ENCODE measurements around the gene CCDC152. TPM values are rescaled to one million over a fixed set of nuclear protein-coding genes. Genes with fewer than 3 reads are reported as not detected.
A peak's percentile ranks its signal among the peaks of the same experiment; 100 is the strongest.
"Not testable (repeated sequence)": the region's sequence is repeated elsewhere in the genome, so short reads cannot be mapped to it uniquely, and the experiment has no call there.

CCDC152 gene, protein sequence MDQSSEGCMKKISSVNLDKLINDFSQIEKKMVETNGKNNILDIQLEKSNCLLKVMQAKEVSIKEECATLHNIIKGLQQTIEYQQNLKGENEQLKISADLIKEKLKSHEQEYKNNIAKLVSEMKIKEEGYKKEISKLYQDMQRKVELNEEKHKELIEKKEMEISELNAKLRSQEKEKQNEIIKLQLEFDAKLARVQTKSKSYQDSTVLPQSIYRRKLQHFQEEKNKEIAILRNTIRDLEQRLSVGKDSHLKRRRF
- 4.9 TPM for polyA plus RNA-seq (2013, experiment 1 of 2; ENCODE audit: insufficient read length)
- 4.5 TPM for polyA plus RNA-seq (2013, experiment 2 of 2; ENCODE audit: insufficient read length)

DNA sequence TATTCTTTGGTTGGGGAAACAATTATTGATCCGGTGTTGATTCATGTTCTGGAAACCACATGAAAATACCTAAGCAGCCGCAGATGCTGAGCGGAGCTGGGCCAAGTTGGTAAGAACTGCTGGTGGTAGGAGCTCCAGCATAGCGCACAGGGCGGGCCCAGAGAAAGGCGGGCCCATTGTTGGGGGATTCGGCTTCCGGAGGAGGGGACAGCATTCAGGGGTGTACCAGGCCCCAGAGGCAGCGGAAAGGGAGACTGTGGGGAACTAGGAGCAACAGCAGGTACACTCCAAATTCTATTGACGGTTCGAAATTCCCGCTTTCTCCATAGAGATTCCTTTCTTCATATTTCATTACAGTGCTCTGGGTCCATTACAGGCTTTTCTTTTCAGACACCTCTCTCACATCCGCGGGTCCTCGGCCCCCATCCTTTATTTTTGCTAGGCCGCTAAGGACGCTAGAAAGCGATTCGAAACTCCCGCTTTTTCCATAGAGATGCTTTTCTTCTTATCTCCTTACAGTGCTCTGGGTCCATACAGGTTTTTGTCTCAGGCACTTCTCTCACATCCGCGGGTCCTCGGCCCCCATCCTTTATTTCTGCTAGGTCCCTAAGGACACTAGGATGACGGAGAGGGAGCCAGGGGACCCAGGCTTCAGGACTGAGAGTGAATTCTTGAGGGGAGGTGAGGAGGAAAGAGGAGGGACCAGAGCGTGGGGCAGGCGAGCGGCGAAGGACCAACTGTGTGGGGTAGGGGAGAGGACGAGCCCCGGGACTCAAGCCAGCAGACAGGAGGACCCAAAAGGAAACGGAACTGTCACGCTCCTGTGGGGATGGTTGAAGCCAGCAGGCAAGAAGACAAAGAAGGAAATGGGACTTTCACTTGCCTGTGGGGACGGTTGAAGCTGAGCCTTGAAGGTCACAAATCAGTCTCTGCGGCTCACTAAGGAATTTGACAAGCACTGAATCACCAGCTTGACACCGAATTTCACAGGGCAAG, at the start of gene CCDC152:
CCDC152 (plus strand) TSS at position 213 of the 996 bp plus-strand sequence. CDS start 2,304 bp downstream, outside the sequence.
- peak; percentile 57 for DNase-seq

DNA sequence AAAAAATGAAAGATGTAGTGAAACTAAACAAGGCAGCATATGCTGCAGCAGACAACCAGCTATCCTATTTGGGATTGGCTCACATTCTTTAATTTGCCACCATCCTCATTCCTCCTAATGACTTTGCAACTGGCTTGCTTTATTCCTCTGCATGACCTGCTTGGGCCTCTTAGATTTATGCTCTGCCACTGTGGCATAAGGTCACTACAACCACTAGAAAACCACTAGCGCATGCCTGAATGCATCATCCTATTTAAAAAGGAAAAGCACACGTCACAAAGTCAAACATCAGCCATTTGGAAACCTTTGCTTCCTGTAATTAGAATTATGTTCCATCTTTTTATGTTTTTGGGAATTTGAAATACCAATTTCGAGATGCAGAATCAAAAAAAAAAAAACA, 40.8 kb upstream of the CCDC152 start:
- DNase-seq, result peak; percentile 57

DNA sequence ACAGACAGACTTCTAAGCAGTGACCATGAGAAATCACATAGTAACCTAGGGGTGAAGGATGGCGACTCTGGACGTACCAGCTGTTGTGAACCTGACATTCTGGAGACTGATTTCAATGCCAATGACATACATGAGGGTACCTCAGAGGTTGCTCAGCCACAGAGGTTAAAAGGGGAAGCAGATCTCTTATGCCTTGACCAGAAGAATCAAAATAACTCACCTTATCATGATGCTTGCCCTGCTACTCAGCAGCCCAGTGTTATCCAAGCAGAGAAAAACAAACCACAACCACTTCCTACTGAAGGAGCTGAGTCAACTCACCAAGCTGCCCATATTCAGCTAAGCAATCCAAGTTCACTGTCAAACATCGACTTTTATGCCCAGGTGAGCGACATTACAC, 38.0 kb upstream of the CCDC152 start:
- peak; percentile 21 for DNase-seq

- no peak for DNase-seq
Measured at GRCh38 chr5:42719034-42719433, 37.6 kb upstream of the CCDC152 start.

- no peak for DNase-seq
Measured at GRCh38 chr5:42720251-42720650, 36.4 kb upstream of the CCDC152 start.

DNA sequence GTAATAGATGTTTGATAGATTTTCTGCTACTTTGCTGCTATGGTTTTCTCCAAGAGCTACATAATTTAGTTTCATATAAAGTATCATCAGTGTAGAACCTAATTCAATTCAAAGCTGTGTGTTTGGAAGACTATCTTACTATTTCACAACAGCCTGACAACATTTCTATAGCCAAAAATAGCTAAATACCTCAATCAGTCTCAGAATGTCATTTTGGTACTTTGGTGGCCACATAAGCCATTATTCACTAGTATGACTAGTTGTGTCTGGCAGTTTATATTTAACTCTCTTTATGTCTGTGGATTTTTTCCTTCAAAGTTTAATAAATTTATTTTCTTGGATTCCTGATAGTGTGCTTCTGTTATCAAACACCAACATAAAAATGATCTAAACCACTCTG, 35.1 kb upstream of the CCDC152 start:
- peak; percentile 49 for DNase-seq

- DNase-seq, result not testable (repeated sequence)
Measured at GRCh38 chr5:42734531-42735058, 22.0 kb upstream of the CCDC152 start.

- no peak for DNase-seq
Measured at GRCh38 chr5:42740920-42741319, 15.7 kb upstream of the CCDC152 start.

- no peak for DNase-seq
Measured at GRCh38 chr5:42745426-42745825, 11.2 kb upstream of the CCDC152 start.

DNA sequence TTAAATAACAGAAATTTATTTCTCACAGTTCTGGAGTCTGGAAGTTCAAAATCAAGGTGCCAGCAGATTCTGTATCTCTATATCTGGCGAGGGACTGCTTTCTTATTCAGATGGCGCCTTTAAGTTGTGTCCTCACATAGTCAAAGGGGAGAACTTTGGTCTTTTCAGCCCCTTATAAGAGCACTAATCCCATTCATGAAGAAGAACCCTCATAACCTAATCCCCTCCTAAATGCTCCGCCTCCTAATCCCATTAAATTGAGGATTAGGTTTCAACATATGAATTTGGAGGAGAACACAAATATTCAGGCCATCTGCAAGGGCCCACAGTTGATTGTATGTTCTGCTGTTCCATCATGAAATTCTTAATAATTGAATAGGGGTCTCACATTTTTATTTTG, 10.8 kb upstream of the CCDC152 start:
- DNase-seq, result no peak

- no peak for DNase-seq
Measured at GRCh38 chr5:42749020-42749419, 7.6 kb upstream of the CCDC152 start.

DNA sequence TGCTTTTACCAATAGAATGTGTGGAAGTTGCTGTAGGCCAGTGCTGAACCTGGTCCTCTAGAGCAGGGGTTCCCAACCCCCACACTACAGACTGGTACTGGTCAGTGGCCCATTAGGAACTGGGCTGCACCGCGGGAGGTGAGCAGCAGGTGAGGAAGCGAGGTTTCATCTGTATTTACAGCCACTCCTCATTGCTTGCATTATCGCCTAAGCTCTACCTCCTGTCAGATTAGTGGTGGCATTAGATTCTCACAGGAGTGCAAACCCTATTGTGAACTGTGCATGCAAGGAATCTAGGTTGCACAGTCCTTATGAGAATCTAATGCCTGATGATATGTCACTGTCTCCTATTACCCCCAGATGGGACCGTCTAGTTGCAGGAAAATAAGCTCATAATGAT, 6.1 kb upstream of the CCDC152 start:
- DNase-seq, result no peak

DNA sequence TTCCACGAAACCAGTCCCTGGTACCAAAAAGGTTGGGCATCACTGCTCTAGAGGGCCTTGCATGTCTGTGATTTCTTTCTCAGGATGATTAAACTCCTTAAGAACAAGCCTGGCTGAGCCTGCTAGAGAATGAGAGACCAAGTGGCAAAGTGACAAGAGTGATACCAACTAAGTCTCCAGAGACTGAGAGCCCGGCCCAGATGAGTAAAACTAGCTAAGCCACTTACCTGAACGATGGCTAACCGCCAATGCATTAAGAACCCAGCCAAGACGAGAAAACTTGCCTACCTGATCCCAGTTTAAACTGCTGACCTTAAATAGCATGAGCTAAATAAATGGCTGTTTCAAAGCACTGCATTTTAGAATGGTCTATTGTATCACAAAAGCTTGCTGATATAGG, 5.6 kb upstream of the CCDC152 start:
- no peak for DNase-seq

- DNase-seq, result no peak
Measured at GRCh38 chr5:42753099-42753498, 3.5 kb upstream of the CCDC152 start.

- DNase-seq, result no peak
Measured at GRCh38 chr5:42759456-42759855, 2.8 kb downstream of the CCDC152 start.

GRCh38 chr5:42760426-42760825, 3.8 kb downstream of the CCDC152 start:
- no peak for DNase-seq

DNA sequence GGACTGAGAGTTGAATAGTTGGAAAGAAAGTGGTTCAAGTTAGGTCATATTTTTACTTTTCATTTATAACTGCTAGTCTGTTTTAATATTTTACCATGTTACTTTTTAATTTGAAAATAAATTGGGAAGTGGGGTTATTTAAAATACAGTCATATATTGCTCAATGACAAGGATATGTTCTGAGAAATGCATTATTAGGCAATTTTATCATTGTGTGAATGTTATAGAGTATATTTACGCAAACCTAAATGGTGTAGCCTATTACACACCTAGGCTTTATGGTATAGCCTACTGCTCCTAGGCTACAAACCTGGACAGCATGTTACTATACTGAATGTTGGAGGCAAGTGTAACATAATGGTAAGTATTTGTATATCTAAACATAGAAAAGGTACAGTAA, 5.2 kb downstream of the CCDC152 start:
- DNase-seq, result no peak

GRCh38 chr5:42767491-42768105, 11.0 kb downstream of the CCDC152 start:
- DNase-seq, result peak; percentile 37

DNA sequence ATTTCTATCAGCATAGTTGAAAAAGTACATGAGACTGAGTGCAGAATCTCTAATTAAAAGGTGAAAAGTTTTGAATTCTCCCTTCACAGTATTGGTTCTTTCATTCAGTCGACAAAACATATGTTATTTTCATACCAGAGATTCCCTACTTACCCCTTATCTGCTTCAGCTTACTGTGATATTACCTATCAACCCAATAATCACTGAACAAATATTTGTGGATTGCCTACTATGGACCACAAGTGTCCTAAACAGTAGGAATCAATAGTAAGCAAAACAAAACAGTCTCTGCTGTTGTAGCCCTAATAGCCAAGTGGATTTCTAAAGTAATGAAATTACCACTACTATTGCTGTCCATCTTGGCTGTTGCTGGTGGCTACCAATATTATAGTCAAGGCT, 11.5 kb downstream of the CCDC152 start:
- DNase-seq, result no peak

DNA sequence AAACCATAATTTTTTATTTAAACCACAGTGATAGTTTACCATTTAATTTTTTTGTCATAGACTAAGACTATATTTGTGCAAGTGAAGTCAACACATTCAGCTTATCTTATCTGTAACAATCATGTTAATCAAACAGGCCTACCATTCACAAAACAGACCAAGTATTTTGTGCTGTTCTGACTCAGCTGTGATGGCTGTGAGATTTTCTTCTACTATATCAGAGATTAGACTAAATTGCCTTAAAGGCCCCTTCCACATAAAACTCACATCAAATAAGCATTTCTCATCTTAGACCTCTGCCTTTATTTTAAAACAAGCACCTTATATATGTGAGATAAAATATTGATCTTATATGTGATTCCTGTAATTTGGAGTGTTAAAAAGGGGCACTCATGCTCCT, 13.4 kb downstream of the CCDC152 start:
- no peak for DNase-seq

DNA sequence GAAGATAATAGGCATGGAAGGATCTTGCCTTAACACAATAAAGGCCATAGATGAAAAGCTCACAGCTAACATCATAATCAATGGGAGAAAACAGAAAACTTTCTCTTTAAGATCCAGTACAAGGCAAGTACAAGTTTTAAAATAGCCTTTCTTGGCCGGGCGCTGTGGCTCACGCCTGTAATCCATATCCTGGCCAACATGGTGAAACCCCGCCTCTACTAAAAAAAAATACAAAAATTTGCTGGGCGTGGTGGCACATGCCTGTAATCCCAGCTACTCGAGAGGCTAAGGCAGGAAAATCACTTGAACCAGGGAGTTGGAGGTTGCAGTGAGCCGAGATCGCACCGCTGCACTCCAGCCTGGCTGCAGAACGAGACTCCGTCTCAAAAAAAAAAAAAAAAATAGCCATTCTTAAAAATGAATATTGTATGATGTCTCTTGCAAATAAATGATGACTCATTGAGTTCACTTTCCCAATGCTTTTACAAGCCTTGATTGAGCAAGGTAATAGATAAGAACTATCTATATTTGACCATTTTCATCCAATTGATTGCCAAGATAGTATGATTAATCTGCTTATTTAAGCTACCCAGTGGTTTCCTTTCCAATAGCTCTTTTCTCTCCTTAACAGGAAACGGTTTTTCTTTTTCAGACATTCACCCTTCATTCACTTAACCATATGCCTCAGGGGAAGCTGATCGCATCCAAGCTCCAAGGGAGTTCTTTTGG, 15.8 kb downstream of the CCDC152 start:
- DNase-seq, result no peak

DNA sequence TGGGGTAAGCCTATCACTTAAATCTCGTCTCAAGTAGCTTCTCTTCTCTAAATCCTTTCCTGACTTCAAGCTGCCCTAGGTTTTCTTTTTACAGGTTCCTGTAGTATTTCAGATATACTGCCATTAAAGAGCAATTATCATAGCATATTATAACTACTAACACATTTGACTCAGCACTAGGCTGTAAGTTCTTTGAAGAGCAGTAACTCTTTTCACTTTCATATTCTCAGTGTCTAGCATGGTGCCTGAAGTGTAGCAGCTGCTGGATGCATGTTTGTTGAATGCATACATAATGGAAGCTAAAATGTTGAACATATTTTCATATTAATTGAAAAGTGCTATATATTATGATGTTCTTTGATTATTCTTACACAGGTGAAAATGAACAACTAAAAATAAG, 22.5 kb downstream of the CCDC152 start:
- no peak for DNase-seq

Measured in fibroblast of skin of abdomen (primary cell).